Measurements from ENCODE around the gene ST3GAL5.

Gene ST3GAL5

DNA sequence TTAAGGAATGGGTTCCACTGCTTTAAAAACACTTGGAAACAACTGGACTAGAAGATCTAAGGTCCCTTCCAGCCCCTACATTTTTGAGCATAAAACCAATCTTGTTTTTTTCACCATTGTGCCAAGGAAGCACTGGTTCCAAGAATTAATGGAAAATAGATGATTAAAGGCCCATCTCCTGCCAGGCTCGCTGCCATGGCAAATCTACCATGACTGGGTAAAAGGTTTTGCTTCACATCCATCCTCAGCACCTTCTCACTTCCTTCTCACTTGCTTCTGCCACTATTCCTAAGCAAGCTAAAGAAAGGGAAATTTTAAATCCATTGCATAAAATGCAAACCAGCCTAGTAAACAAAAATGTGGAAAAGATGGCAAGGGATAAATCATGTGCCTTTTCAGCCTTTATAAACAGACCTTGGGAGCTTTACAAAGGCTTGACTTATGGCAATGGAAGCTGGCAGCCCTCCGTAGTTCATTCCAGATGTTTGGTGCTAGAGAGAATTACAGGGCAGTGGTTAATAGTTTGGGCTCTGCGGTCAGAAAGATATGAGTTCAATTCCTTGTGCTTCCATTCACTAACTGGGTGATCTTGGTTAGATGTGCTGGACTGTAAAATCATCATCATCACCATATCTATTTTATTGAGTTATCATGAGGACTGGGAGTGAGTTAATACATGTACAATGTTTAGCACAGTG is 27.0 kb upstream of the ST3GAL5 start:
- H3K4me3 ChIP-seq (replicated peaks in 1 of 2; ENCODE audit: low read depth in 2 of 2, low read length in 2 of 2) = no peak overlapping the region
- no peak for DNase-seq (ENCODE audit: low read depth in 2 of 2)
- TF ChIP-seq, protein P1, sequence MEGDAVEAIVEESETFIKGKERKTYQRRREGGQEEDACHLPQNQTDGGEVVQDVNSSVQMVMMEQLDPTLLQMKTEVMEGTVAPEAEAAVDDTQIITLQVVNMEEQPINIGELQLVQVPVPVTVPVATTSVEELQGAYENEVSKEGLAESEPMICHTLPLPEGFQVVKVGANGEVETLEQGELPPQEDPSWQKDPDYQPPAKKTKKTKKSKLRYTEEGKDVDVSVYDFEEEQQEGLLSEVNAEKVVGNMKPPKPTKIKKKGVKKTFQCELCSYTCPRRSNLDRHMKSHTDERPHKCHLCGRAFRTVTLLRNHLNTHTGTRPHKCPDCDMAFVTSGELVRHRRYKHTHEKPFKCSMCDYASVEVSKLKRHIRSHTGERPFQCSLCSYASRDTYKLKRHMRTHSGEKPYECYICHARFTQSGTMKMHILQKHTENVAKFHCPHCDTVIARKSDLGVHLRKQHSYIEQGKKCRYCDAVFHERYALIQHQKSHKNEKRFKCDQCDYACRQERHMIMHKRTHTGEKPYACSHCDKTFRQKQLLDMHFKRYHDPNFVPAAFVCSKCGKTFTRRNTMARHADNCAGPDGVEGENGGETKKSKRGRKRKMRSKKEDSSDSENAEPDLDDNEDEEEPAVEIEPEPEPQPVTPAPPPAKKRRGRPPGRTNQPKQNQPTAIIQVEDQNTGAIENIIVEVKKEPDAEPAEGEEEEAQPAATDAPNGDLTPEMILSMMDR (IDR thresholded peaks at IDR 0.05; ENCODE audit: low read depth, low read length) = no peak

DNA sequence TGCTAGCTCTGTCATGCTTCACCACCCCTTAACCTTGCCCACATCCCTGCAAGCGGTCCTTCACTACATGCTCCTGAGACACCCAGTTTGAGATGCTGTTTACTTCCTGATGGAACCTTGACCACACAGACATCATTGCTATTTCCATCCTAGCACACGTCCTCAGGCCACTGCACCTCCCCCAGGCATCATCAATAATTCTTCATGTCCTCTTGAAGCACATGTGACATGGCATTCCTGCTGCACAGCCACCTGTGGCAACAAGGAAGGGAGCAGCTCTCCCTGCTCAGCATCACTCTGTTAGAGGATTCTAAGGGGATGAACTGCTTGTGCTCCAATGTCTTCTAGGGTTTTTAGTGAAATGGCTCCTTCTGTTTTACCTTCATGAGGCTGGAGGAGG is 26.1 kb upstream of the ST3GAL5 start:
- TF ChIP-seq, protein P1 (IDR thresholded peaks at IDR 0.05; ENCODE audit: low read depth, low read length) = no peak
- no peak for DNase-seq (ENCODE audit: low read depth in 2 of 2)
- H3K4me3 ChIP-seq (replicated peaks in 1 of 2; ENCODE audit: low read depth in 2 of 2, low read length in 2 of 2) = no peak overlapping the region

DNA sequence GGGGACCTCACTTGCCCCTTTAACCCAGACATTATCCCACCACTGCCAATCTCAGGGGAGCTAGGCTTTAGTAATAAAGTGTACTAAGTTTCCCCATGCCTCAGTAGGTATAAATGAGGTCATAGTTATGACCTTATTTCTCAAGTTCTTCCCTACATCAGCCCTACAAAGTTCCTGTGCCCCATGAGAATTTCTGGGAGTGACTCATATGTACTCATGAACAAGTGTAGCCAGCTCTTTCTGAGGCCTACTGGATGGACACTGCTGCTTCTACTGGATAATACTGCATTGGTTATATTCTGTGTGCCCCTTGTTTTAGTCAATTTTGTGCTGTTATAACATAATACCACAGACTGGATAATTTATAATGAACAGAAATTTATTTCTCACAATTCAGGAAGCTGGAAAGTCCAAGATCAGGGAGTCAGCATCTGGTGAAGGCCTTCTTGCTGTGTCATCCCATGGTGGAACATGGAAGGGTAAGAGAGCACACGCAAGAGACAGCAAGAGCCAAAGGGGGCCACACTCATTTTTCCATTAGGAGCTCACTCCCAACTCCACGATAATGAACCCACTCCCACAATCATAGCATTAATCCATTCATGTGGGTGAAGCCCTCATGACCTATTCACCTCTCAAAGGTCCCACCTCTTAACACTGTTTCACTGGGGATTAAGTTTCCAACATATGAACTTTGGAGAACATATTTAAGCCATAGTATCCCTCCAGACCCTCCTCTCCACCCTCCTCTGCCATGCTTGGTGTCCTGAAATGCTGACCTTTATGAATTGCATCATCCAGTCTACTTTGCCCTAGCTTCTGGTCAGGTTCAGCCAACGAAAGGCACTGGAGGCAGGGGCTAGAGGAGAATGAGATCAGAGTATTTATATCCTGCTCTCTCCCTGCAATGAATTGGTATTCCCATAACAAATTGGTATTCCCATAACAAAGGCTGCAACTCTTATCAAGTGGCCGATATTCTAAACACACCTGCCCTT is 25.4 kb upstream of the ST3GAL5 start:
- no peak overlapping the region for H3K4me3 ChIP-seq (replicated peaks in 1 of 2; ENCODE audit: low read depth in 2 of 2, low read length in 2 of 2)
- peak; percentile 82 to 97 for DNase-seq (ENCODE audit: low read depth in 2 of 2)
- TF ChIP-seq, protein P1 (IDR thresholded peaks at IDR 0.05; ENCODE audit: low read depth, low read length) = no peak

DNA sequence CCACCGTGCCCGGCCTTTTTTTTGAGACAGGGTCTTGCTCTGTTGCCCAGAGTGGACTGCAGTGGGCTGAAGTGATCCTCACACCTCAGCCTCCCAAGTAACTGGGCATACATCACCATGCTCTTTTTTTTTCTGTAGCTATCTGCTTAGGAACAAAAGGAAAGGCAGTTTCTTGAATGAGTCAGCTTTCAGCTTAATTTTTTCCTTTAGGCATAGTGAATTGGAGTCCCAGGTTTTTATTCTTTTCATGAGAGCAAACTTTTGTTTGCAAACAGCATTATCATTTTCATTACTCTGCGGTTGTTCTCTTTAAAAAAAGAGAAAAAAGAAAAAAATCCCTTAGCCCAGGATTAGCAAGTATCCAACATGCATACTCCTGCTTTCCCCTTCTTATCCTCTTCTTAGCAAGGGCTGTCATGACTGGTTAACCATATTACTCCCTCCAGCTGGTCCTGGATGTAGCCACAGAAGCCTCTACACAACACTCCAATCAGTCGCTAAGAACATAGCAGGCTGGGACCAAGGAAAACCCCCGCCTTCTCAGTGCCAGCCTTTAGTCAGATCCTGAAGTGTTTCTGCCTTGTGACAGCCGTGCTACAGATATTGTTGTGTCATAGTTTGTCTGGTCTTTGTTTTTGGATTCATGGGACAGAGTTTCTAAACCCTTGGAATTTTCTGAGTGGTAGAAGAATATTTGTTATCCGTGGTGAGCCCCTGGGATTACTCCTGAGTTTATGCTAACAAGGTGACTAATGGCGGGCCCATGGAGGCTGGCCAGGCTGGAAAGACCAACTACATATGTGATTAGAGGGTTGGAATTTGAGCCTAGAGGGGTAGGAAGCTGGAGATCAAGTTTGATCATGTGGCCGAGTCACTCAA is 23.3 kb upstream of the ST3GAL5 start:
- TF ChIP-seq, protein P1 (IDR thresholded peaks at IDR 0.05; ENCODE audit: low read depth, low read length) = no peak
- peak; percentile 78 to 87 for DNase-seq (ENCODE audit: low read depth in 2 of 2)
- H3K4me3 ChIP-seq (replicated peaks in 1 of 2; ENCODE audit: low read depth in 2 of 2, low read length in 2 of 2) = no peak overlapping the region

DNA sequence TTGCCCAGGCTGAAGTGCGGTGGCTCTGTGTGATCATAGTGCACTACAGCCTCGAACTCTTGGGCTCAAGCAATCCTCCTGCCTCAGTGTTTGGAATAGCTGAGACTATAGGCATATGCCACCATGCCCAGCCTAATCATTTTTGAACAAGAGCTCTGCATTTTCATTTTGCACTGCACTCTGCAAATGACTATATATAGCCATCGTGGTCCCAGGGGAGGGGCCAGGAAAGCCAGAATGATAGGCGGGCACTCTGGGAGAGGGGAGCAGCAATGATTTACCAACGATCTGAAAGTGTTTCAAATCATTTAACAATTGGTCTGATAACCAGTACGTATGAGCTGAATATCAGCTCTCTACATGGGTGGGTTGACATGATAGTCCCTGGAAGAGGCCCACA is 22.3 kb upstream of the ST3GAL5 start:
- TF ChIP-seq, protein P1 (IDR thresholded peaks at IDR 0.05; ENCODE audit: low read depth, low read length) = no peak
- no peak for DNase-seq (ENCODE audit: low read depth in 2 of 2)
- H3K4me3 ChIP-seq (replicated peaks in 1 of 2; ENCODE audit: low read depth in 2 of 2, low read length in 2 of 2) = no peak overlapping the region

DNA sequence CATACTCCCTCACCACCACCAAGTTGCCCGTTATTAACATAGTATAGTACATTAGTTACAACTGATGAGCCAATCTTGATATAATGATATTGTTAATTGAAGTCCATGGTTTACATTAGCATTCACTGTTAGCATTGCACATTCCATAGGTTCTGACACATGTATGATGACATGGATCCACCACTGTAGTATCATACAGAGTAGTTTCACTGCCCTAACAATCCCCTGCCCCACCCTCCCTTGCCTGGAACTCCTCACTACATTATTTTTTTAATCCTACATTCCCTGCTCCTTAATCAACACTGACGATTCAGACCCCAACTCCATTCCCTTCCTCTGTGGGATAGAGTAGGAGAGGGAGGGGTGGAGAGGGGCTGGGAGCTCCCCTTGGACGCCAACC is 20.2 kb upstream of the ST3GAL5 start:
- no peak overlapping the region for H3K4me3 ChIP-seq (replicated peaks in 1 of 2; ENCODE audit: low read depth in 2 of 2, low read length in 2 of 2)
- TF ChIP-seq, protein P1 (IDR thresholded peaks at IDR 0.05; ENCODE audit: low read depth, low read length) = no peak
- DNase-seq (ENCODE audit: low read depth in 2 of 2) = no peak

Data from cardiac fibroblast (primary cell).